Measurements from ENCODE around the gene CFAP46. TPM values are rescaled to one million over a fixed set of nuclear protein-coding genes. Genes with fewer than 3 reads are reported as not detected.
"Not testable (repeated sequence)": the region's sequence is repeated elsewhere in the genome, so short reads cannot be mapped to it uniquely, and the experiment has no call there.

CFAP46 gene
- total and polyA plus RNA-seq, 7 experiments from 2014 or later, result 0.05 TPM; not detected in 6

DNA sequence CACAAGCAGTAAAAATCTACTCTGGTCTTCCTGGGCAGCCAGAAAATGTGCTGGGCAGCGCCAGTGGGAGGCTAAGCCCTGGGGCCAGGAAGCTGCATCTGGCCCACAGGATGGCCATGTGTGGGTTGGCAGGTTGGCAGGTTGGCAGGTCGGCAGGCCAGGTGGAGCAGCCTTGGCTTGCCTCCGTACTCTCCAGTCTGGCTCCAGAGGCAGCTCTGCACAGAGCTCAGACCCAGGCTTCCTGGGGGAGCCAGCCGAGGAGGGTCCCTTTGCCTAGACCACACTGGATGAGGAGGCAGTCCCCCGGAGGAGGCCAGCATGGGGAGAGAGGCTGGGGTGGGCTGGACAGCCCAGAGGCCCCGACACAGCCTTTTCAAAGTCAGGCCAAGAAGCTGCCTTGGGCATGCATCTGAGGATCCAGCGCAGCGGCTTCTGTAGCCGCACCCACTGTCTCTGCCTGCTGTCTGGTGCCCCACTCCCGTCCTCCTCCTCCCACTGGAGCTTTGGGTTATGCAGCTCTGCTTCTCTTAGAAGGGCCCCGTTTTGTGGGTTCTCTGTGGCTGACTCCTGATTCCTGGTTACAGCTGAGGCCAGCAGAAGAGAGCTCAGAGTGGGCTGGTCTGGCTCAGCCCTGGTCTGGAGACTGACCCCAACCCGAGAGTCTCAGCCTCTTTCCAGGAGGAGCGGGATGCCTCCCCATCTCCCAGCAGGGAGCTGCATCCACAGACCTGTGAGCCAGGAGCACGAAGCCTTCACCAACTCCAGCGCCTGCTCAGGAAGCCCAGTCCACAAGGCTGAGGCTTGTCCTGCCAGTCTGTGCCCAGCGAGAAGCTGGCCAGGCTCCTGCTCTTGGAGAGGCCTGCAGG is 44.6 kb downstream of the CFAP46 start:
- CTCF ChIA-PET, result no interaction called here
- H3K27ac ChIP-seq (ENCODE audit: low read depth, low read length), result no peak overlapping the region
- Mint-ChIP-seq H3K36me3 (no peaks in the 10 kb centered on the region), H3K27ac (no peak overlapping the region), H3K27me3 (peaks cover 18 to 32% (median 20%) of the 10 kb centered on the region in 5 donors), H3K9me3 (peaks cover 0 to 8% (median 0%) of the 10 kb centered on the region in 11 donors), H3K4me3 (no peak overlapping the region), H3K4me1 (peaks cover 0 to 2% (median 0%) of the 10 kb centered on the region in 7 donors)
- H3K36me3 ChIP-seq (ENCODE audit: control insufficient read depth in 2 of 3, insufficient read depth in 3 of 3, low read length in 3 of 3), result no peaks in the 10 kb centered on the region
- no peaks in the 10 kb centered on the region for H3K27me3 ChIP-seq (ENCODE audit: control insufficient read depth in 2 of 2, insufficient read depth in 2 of 2, low read length in 2 of 2)
- no peak overlapping the region for H3K4me3 ChIP-seq (ENCODE audit: low read length)
- intact Hi-C loops (cut with micrococcal nuclease), result no loop called here
- DNase-seq, result no peak
- no peaks in the 10 kb centered on the region for H3K4me1 ChIP-seq (ENCODE audit: control insufficient read depth in 2 of 2, insufficient read depth in 2 of 2, low read length in 2 of 2)
- H3K9me3 ChIP-seq (ENCODE audit: control insufficient read depth in 2 of 3, low read length in 3 of 3), result no peaks in the 10 kb centered on the region
- POLR2A ChIA-PET, result no interaction called here
- no peak for ATAC-seq

GRCh38 chr10:132893786-132894185 is 48.6 kb downstream of the CFAP46 start:
- intact Hi-C loops (cut with micrococcal nuclease); ATAC-seq; H3K4me3 ChIP-seq (ENCODE audit: low read length); H3K9me3 ChIP-seq (ENCODE audit: control insufficient read depth in 2 of 3, low read length in 3 of 3); DNase-seq; H3K36me3 ChIP-seq (ENCODE audit: control insufficient read depth in 2 of 3, insufficient read depth in 3 of 3, low read length in 3 of 3); H3K4me1 Mint-ChIP-seq; H3K27ac ChIP-seq (ENCODE audit: low read depth, low read length); CTCF ChIA-PET; H3K4me1 ChIP-seq (ENCODE audit: control insufficient read depth in 2 of 2, insufficient read depth in 2 of 2, low read length in 2 of 2); POLR2A ChIA-PET; H3K9me3 Mint-ChIP-seq; H3K4me3 Mint-ChIP-seq; H3K36me3 Mint-ChIP-seq; H3K27me3 ChIP-seq (ENCODE audit: control insufficient read depth in 2 of 2, insufficient read depth in 2 of 2, low read length in 2 of 2): not testable (repeated sequence)
- Mint-ChIP-seq H3K27ac (peak overlapping the region in 1 of 9 donors; percentile 52), H3K27me3 (peaks cover 16 to 48% (median 37%) of the 10 kb centered on the region in 5 donors)

DNA sequence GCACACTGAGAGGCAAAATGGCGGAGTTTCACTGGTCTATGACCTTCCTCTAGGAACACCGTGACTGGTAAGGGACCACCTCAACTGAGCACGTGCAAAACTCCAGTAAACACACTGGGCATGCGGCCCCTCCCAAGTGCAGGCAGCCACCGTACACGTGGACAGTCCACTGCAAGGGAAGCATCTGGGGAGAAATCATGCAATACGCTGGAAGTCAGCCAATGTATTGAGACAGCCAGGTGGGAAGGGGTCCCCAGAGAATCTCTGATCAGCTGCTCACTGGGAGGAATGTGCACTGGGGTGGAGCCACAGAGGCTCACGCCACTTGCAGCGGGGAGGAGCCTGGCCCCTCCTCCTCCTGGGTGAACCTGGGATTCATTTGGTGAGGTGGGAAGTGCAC is 49.3 kb downstream of the CFAP46 start:
- Histone ChIP-seq H3K4me1 (ENCODE audit: control insufficient read depth in 2 of 2, insufficient read depth in 2 of 2, low read length in 2 of 2) (no peaks in the 10 kb centered on the region), H3K9me3 (ENCODE audit: control insufficient read depth in 2 of 3, low read length in 3 of 3) (no peaks in the 10 kb centered on the region), H3K27ac (ENCODE audit: low read depth, low read length) (no peak overlapping the region), H3K27me3 (ENCODE audit: control insufficient read depth in 2 of 2, insufficient read depth in 2 of 2, low read length in 2 of 2) (no peaks in the 10 kb centered on the region), H3K4me3 (ENCODE audit: low read length) (no peak overlapping the region), H3K36me3 (ENCODE audit: control insufficient read depth in 2 of 3, insufficient read depth in 3 of 3, low read length in 3 of 3) (no peaks in the 10 kb centered on the region)
- H3K36me3 Mint-ChIP-seq, result no peaks in the 10 kb centered on the region
- no peak overlapping the region for H3K4me3 Mint-ChIP-seq
- no peaks in the 10 kb centered on the region for H3K9me3 Mint-ChIP-seq
- intact Hi-C loops (cut with micrococcal nuclease), result no loop called here
- DNase-seq, result peak in 1 of 9 donors; percentile 3
- no peaks in the 10 kb centered on the region for H3K4me1 Mint-ChIP-seq
- H3K27ac Mint-ChIP-seq, result no peak overlapping the region
- peaks cover 16 to 48% (median 37%) of the 10 kb centered on the region in 5 donors for H3K27me3 Mint-ChIP-seq
- POLR2A ChIA-PET, result no interaction called here
- CTCF ChIA-PET, result no interaction called here
- no peak for ATAC-seq

DNA sequence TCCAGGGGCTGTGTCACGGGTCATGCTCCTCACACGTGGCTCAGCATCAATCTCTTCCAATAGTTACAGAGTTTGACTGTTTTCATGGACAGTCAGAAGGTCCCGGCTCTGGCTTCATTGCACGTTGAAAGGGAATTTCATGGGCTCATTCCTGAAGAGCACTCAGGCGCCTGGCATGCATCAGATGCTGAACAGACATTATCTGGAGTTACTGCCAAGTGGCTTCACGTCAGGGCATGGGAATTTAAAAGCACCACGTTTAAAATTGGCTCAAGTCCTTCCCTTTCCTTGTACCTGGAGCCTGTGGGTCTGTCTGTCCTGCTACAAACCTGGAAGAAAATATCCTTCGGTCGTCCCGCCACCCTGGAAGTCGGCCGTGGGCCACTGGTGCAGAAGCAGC is 50.4 kb downstream of the CFAP46 start:
- Mint-ChIP-seq H3K4me1 (peaks cover 0 to 1% (median 0%) of the 10 kb centered on the region in 7 donors), H3K27me3 (peaks cover 16 to 48% (median 37%) of the 10 kb centered on the region in 5 donors), H3K36me3 (no peaks in the 10 kb centered on the region), H3K9me3 (no peaks in the 10 kb centered on the region), H3K27ac (no peak overlapping the region), H3K4me3 (no peak overlapping the region)
- Histone ChIP-seq H3K9me3 (ENCODE audit: control insufficient read depth in 2 of 3, low read length in 3 of 3) (no peaks in the 10 kb centered on the region), H3K4me1 (ENCODE audit: control insufficient read depth in 2 of 2, insufficient read depth in 2 of 2, low read length in 2 of 2) (no peaks in the 10 kb centered on the region), H3K4me3 (ENCODE audit: low read length) (no peak overlapping the region), H3K36me3 (ENCODE audit: control insufficient read depth in 2 of 3, insufficient read depth in 3 of 3, low read length in 3 of 3) (no peaks in the 10 kb centered on the region), H3K27me3 (ENCODE audit: control insufficient read depth in 2 of 2, insufficient read depth in 2 of 2, low read length in 2 of 2) (no peaks in the 10 kb centered on the region), H3K27ac (ENCODE audit: low read depth, low read length) (no peak overlapping the region)
- POLR2A ChIA-PET, result no interaction called here
- ATAC-seq (no peak), DNase-seq (no peak)
- intact Hi-C loops (cut with micrococcal nuclease), result no loop called here
- CTCF ChIA-PET, result no interaction called here

DNA sequence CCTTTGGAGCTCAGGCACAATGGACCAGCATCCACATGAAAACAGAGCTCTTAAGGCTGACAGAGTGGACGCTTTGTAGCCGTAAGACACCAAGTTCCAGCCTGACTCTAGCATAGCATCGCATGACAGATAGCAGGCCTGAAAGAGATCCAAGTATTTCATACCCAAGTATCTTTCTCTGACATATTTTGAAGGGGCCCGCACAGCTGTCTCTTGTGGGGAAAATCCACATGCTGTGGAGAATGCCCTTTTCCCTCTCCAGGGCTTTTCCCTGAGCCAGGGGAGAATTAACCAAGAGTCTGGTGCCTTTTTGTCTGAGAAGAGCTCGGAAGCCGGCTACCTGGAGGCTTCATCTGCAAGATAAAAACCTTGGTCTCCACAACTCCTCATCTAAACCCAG is 51.0 kb downstream of the CFAP46 start:
- no peaks in the 10 kb centered on the region for H3K4me1 ChIP-seq (ENCODE audit: control insufficient read depth in 2 of 2, insufficient read depth in 2 of 2, low read length in 2 of 2)
- peaks cover 0 to 1% (median 0%) of the 10 kb centered on the region in 11 donors for H3K9me3 Mint-ChIP-seq
- POLR2A ChIA-PET, result no interaction called here
- ATAC-seq (no peak), DNase-seq (no peak)
- H3K27ac ChIP-seq (ENCODE audit: low read depth, low read length), result no peak overlapping the region
- CTCF ChIA-PET, result no interaction called here
- no peaks in the 10 kb centered on the region for H3K27me3 ChIP-seq (ENCODE audit: control insufficient read depth in 2 of 2, insufficient read depth in 2 of 2, low read length in 2 of 2)
- H3K36me3 Mint-ChIP-seq, result no peaks in the 10 kb centered on the region
- H3K4me3 Mint-ChIP-seq, result no peak overlapping the region
- intact Hi-C loops (cut with micrococcal nuclease), result no loop called here
- H3K4me1 Mint-ChIP-seq, result peaks cover 0 to 1% (median 0%) of the 10 kb centered on the region in 7 donors
- H3K36me3 ChIP-seq (ENCODE audit: control insufficient read depth in 2 of 3, insufficient read depth in 3 of 3, low read length in 3 of 3), result no peaks in the 10 kb centered on the region
- H3K9me3 ChIP-seq (ENCODE audit: control insufficient read depth in 2 of 3, low read length in 3 of 3), result no peaks in the 10 kb centered on the region
- H3K4me3 ChIP-seq (ENCODE audit: low read length), result no peak overlapping the region
- H3K27me3 Mint-ChIP-seq, result peaks cover 16 to 48% (median 37%) of the 10 kb centered on the region in 5 donors
- no peak overlapping the region for H3K27ac Mint-ChIP-seq

DNA sequence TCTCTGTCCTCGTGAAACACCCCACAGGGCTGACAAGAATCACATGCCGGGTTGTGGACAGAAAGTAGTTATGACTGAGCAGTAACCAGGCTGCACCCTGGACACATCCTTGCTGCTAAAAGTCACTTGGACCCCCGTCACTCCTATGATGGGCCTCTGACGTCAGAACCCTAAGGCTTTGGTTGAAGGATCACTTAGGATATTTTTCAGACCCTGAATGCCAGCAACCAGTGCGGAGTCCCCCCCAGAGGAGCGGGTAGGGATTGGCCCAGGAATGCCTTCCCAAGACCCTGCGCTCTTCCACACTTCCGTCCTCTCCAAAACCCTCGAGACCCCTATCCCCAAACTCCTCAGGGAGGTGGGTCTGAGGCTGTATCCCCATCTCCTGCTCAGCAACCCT is 52.1 kb downstream of the CFAP46 start:
- no peaks in the 10 kb centered on the region for H3K27me3 ChIP-seq (ENCODE audit: control insufficient read depth in 2 of 2, insufficient read depth in 2 of 2, low read length in 2 of 2)
- no peak overlapping the region for H3K4me3 ChIP-seq (ENCODE audit: low read length)
- POLR2A ChIA-PET, result no interaction called here
- Mint-ChIP-seq H3K27ac (no peak overlapping the region), H3K4me1 (peaks cover 0 to 1% (median 0%) of the 10 kb centered on the region in 7 donors), H3K36me3 (no peaks in the 10 kb centered on the region), H3K27me3 (peaks cover 16 to 46% (median 37%) of the 10 kb centered on the region in 5 donors), H3K4me3 (no peak overlapping the region), H3K9me3 (peaks cover 0 to 1% (median 0%) of the 10 kb centered on the region in 11 donors)
- no peaks in the 10 kb centered on the region for H3K36me3 ChIP-seq (ENCODE audit: control insufficient read depth in 2 of 3, insufficient read depth in 3 of 3, low read length in 3 of 3)
- DNase-seq, result peak in 1 of 9 donors; percentile 14
- ATAC-seq, result no peak
- no peak overlapping the region for H3K27ac ChIP-seq (ENCODE audit: low read depth, low read length)
- CTCF ChIA-PET, result no interaction called here
- no peaks in the 10 kb centered on the region for H3K4me1 ChIP-seq (ENCODE audit: control insufficient read depth in 2 of 2, insufficient read depth in 2 of 2, low read length in 2 of 2)
- intact Hi-C loops (cut with micrococcal nuclease), result no loop called here
- H3K9me3 ChIP-seq (ENCODE audit: control insufficient read depth in 2 of 3, low read length in 3 of 3), result no peaks in the 10 kb centered on the region

DNA sequence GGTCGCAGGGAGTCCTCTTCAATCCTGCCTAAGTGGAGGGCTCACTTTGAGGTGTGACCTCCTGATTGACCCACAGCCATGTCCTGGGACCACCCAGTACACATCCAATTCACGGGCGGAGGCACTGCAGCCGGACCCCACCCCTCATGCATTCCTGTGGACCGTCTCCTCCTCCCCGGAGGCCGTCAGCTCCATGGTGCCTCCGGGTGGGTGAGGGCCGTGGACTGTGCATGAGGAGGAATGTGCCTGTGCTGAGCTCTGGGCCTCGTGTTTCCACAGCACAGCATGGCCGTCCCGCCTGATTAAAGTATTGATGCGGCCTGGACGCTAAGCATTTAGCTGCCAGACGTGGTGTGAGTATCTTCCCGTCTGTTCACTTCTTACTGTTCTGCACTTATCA is 52.8 kb downstream of the CFAP46 start:
- intact Hi-C loops (cut with micrococcal nuclease), result no loop called here
- no peaks in the 10 kb centered on the region for H3K36me3 ChIP-seq (ENCODE audit: control insufficient read depth in 2 of 3, insufficient read depth in 3 of 3, low read length in 3 of 3)
- H3K36me3 Mint-ChIP-seq, result no peaks in the 10 kb centered on the region
- ATAC-seq (no peak), DNase-seq (peak in 1 of 9 donors; percentile 6)
- no peak overlapping the region for H3K27ac Mint-ChIP-seq
- no peaks in the 10 kb centered on the region for H3K27me3 ChIP-seq (ENCODE audit: control insufficient read depth in 2 of 2, insufficient read depth in 2 of 2, low read length in 2 of 2)
- ChIA-PET CTCF (no interaction called here), POLR2A (no interaction called here)
- H3K9me3 Mint-ChIP-seq, result peaks cover 0 to 1% (median 0%) of the 10 kb centered on the region in 11 donors
- H3K27me3 Mint-ChIP-seq, result peaks cover 10 to 40% (median 32%) of the 10 kb centered on the region in 5 donors
- peaks cover 0 to 1% (median 0%) of the 10 kb centered on the region in 7 donors for H3K4me1 Mint-ChIP-seq
- H3K9me3 ChIP-seq (ENCODE audit: control insufficient read depth in 2 of 3, low read length in 3 of 3), result no peaks in the 10 kb centered on the region
- H3K4me3 ChIP-seq (ENCODE audit: low read length), result no peak overlapping the region
- no peak overlapping the region for H3K4me3 Mint-ChIP-seq
- no peak overlapping the region for H3K27ac ChIP-seq (ENCODE audit: low read depth, low read length)
- no peaks in the 10 kb centered on the region for H3K4me1 ChIP-seq (ENCODE audit: control insufficient read depth in 2 of 2, insufficient read depth in 2 of 2, low read length in 2 of 2)
